ENCODE measurements around the gene THADA.

Gene THADA

DNA sequence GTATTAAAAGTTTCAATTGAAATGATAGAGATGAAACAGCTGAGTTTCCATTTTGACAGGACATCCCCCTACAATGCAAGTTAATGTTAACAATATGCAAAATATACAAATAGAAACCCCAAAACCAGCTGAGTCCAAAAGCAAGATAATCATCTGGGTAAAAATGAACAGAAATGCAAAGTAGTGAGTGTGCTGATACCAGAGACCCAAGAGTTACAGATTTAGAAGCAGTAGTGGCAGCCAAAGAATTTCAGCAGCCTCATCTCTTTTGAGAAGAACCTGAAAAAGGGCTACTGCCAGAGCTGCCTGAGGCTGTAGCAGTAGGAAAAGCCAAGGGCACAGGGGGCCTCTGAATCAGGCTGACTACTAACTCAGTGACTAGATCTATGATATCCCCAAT, 82.6 kb downstream of the THADA start:
- in situ Hi-C loops (cut with HindIII; ENCODE audit: low sequenced_read_pairs) = no loop called here

- in situ Hi-C loops (cut with HindIII; ENCODE audit: low sequenced_read_pairs) = no loop called here
Observed at GRCh38 chr2:43511199-43511598, 84.6 kb downstream of the THADA start.

DNA sequence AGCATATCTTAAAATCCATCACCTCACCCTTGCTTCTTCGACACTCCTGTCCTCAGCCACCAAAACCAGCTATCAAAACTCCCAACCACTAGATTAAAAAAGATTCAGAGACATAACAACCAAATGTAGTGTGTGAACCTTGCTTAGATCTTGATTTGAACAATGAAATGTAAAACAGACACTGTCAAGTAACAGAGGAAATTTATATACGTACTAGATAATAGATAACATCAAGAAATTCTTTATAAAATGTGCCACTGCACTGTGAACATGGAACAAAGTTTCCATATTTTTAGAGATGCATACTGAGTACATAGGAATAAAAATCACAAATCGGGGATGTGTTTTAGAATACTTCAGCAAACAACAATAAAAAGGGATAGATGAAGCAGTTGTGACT, 86.0 kb downstream of the THADA start:
- in situ Hi-C loops (cut with HindIII; ENCODE audit: low sequenced_read_pairs) = no loop called here

DNA sequence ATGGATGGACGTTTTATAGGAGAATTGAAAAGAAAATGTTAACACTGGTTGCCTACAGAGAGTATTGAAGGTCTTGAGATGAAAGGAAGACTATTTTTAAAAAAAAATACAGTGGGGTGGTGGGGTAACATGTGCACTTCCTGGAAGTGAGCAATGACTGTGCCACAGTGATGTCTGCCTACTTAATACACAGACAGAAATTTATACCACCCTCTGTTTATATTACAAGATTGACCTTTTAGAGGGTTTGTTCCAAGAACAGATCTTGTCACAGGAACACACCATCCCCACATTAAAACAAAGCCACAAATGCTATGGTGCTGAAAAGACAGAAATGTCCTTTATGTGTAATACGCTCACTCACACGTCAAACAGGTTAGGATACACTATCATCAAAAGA, 87.6 kb downstream of the THADA start:
- in situ Hi-C loops (cut with HindIII; ENCODE audit: low sequenced_read_pairs) = no loop called here

DNA sequence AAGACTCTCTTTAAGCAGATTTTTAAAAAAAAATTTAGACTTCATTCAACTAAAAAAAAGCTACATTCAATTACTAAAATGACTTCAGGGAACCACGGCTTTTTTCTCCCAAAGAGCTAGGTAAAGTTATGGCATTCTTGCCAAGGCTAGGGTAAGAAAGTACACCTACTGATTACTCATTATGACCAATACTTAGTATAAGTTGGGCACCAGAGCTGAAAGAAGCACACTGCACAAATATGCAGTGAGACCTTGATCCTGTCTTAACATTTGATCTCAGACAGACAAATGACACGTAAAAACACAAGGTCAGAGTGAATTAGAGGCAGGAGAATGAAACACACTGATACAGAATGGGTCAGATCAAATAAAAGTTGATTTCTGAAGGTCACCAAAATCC, 88.7 kb downstream of the THADA start:
- in situ Hi-C loops (cut with HindIII; ENCODE audit: low sequenced_read_pairs) = no loop called here

DNA sequence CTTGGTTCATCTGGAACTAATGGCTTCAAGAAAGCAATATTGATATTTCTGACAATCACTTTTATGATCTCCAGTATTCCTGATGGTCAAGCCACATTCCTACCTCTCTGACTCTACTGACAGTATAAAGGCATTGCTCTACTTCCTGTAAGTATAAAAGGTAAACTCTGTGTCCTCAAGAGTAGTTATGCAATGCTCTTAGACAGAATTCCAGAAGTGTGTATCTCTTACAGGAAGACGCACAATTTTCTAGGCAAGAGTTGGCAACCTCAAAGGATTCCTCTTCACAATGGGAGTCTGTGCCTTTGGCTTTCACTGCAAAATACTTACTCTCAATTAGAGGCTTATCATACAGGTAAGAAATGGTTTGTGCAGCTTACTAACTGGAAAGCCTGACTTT, 100.1 kb downstream of the THADA start:
- in situ Hi-C loops (cut with HindIII; ENCODE audit: low sequenced_read_pairs) = no loop called here

DNA sequence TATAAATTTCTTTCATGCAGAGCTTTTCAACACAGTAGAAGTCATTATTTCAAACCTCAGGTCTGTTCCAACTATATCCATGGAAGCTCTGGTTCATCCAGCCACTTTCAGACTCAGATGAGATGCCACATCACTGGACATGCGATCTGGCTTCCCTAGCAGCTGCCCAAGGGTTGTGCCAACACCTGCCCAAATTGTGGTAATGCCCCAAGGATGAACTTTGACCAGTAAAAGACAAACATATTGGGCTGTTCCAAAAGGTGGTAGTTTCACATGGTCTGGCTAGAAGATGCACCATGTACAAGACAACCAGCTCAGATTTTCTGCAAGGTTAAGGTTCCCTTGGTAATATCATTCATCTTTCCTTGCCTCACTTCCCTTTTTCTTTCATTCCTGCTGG, 101.9 kb downstream of the THADA start:
- in situ Hi-C loops (cut with HindIII; ENCODE audit: low sequenced_read_pairs) = no loop called here

GRCh38 chr2:43491065-43491639, 104.7 kb downstream of the THADA start:
- in situ Hi-C loops (cut with HindIII; ENCODE audit: low sequenced_read_pairs) = no loop called here

DNA sequence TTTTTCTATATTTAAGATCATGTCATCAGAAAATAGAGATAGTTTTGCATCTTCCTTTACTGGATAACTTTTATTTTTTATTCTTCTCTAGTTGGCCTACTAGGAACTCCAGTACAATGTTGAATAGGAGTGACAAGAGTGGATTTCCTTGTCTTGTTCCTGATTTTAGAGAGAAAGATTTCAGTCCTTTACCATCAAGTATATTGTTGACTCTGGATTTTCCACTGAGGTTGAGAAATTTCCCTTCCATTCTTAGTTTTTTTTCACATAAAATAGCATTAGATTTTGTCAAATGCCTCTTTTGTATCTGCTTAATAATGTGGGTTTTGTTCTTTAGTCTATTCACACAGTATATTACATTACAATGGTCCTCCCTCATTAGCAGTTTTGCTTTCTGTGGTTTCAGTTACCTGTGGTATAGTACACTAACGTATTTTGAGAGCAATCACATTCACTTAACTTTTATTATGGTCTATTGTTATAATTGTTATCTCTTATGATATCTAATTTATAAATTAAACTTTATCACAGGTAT, 105.5 kb downstream of the THADA start:
- in situ Hi-C loops (cut with HindIII; ENCODE audit: low sequenced_read_pairs) = no loop called here

GRCh38 chr2:43488737-43489136, 107.1 kb downstream of the THADA start:
- in situ Hi-C loops (cut with HindIII; ENCODE audit: low sequenced_read_pairs) = loop anchor here (10.0 kb wide), 1 partner anchor 364 kb away; no protein-coding TSS in a partner anchor

- in situ Hi-C loops (cut with HindIII; ENCODE audit: low sequenced_read_pairs) = loop anchor here (10.0 kb wide), 1 partner anchor 362 kb away; no protein-coding TSS in a partner anchor
Observed at GRCh38 chr2:43486603-43487002, 109.2 kb downstream of the THADA start.

GRCh38 chr2:43484323-43484930, 111.4 kb downstream of the THADA start:
- in situ Hi-C loops (cut with HindIII; ENCODE audit: low sequenced_read_pairs) = loop anchor here (10.0 kb wide), 1 partner anchor 360 kb away; no protein-coding TSS in a partner anchor

DNA sequence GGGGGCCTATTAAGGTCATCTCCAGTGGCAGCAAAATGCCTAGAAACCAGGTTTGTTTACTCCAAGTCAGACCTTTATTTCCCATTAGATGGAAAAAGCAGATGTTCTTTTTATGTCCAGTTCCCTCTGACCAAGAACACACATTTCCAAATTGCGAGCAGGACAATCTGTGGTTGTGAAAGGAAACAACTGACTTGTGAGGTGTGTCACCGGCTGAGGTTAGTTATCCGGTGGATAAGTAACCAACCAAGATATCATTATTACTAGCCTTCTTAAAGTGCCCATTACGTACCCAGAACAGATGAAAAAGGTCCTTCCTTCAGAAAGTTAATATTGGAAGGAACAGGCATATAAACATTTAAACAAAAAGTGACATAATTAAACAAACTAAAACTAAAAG, 112.9 kb downstream of the THADA start:
- in situ Hi-C loops (cut with HindIII; ENCODE audit: low sequenced_read_pairs) = loop anchor here (10.0 kb wide), 1 partner anchor 358 kb away; no protein-coding TSS in a partner anchor

DNA sequence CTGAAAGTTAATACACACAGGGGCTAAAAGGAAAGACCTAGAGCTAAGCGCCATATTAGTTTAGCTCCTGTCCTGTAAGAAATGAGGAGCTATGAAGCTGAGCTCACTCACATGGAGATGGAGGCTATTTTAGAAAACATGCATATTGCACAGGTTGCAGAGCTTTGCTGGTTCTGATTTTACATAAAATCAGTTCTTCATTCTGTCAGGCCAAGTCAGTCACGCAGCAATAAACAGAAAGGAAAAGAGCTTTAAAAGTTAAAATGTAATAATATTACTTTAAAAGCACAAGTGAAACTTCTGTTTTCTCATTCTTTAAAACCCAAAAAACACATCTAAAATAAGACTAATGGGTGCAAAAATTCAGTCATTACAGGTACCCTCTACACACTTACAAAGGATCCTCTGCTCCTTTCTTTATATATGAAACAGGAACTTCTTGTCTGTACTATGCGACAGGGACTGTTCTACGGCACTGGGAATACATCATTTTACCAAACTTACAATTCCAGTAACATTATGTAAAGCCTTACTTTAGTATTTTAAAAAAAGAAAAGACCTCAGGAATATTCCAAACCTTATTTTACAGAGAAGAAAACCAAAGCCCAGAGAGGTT, 113.8 kb downstream of the THADA start:
- in situ Hi-C loops (cut with HindIII; ENCODE audit: low sequenced_read_pairs) = loop anchor here (10.0 kb wide), 1 partner anchor 357 kb away; no protein-coding TSS in a partner anchor

GRCh38 chr2:43480874-43481273, 115.0 kb downstream of the THADA start:
- in situ Hi-C loops (cut with HindIII; ENCODE audit: low sequenced_read_pairs) = loop anchor here (10.0 kb wide), 1 partner anchor 356 kb away; no protein-coding TSS in a partner anchor

GRCh38 chr2:43478412-43479086, 117.3 kb downstream of the THADA start:
- in situ Hi-C loops (cut with HindIII; ENCODE audit: low sequenced_read_pairs) = no loop called here

DNA sequence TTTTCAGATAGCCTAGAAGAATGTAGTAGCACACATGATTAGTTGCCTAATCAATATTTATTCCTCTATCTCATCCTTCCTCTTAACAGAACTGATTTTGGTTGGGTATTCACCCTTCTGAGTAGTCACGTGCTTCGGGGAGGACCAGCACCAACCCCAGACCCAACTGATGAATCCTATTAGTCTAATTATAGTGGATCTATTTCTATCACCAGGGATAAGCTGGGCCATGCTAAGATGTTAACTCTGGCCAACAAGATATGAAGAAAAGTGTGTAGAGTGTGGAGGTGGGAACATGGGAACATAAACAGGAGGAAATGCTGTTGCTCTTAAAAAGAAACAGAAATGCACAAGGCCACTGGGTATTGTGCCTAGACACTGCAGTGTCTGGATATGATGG, 119.9 kb downstream of the THADA start:
- in situ Hi-C loops (cut with HindIII; ENCODE audit: low sequenced_read_pairs) = no loop called here

GRCh38 chr2:43475137-43475846, 120.5 kb downstream of the THADA start:
- in situ Hi-C loops (cut with HindIII; ENCODE audit: low sequenced_read_pairs) = no loop called here

DNA sequence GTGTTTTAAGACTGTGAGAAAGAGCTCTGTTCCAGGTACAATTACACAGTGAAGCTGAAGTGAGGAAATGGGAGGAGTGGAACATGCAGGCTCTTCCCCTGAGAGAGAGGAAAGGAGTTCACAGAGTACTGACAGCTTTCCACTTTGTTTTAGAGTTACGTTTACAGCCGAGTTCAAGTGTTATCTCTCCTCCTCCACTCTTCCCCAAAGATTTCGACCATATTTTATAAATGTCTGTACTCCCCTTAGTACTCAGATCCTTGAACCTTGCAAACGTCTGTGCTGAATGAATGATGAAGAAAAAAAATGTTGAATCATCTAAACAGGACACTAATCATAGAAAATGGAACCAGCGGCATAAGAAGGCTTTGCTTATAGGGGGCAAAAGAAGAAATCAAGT, 121.6 kb downstream of the THADA start:
- in situ Hi-C loops (cut with HindIII; ENCODE audit: low sequenced_read_pairs) = no loop called here

DNA sequence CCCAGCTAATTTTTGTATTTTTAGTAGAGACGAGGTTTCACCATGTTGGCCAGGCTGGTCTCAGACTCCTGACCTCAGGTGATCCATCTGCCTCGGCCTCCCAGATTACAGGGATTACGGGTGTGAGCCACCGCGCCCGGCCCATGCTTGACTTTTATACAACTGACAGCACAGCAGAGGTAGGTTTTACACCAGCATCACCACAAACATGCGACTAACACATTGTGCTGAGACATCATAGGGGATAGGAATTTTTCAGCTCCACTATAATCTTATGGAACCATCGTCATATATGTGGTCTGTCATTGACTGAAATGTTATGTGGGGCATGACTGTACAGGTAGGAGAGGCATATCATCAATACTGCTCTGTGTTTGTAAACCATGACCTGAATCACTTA, 122.1 kb downstream of the THADA start:
- in situ Hi-C loops (cut with HindIII; ENCODE audit: low sequenced_read_pairs) = no loop called here

Measured in DLD1 (cell line).